Esophagus (tissue), 2 donors: ENCODE measurements around the gene EPHB1. TPM values are rescaled to one million over a fixed set of nuclear protein-coding genes. Genes with fewer than 3 reads are reported as not detected.

ENCODE experiments used
- H3K27ac ChIP-seq, 2 donors: one replicate each; pipeline ENCODE4 v1.5.1; 2013; ENCODE audit warnings: low read depth in 2 of 2, mild to moderate bottlenecking in 2 of 2, inconsistent platforms in 1 of 2, low read length in 1 of 2, moderate library complexity in 1 of 2
- H3K27me3 ChIP-seq, 2 donors: one replicate each; pipeline ENCODE4 v1.6.1; 2013; ENCODE audit warnings: low read length in 2 of 2, control low read depth in 1 of 2, mild to moderate bottlenecking in 1 of 2; ENCODE audit not compliant: insufficient read depth in 2 of 2, control insufficient read depth in 1 of 2
- H3K36me3 ChIP-seq, 2 donors: one replicate each; pipeline ENCODE4 v1.6.1; 2013; ENCODE audit warnings: low read length in 1 of 2; ENCODE audit not compliant: control insufficient read depth in 2 of 2, insufficient read depth in 2 of 2
- H3K4me1 ChIP-seq, 2 donors: one replicate each; pipeline ENCODE4 v1.6.1; 2013; ENCODE audit warnings: low read length in 1 of 2; ENCODE audit not compliant: control insufficient read depth in 2 of 2, insufficient read depth in 2 of 2
- H3K4me3 ChIP-seq, 2 donors: one replicate each; pipeline ENCODE4 v1.5.1; 2013; ENCODE audit warnings: low read length in 2 of 2, mild to moderate bottlenecking in 2 of 2, low read depth in 1 of 2, moderate library complexity in 1 of 2
- H3K9me3 ChIP-seq, 2 donors: one replicate each; pipeline ENCODE4 v1.6.1; 2013; ENCODE audit warnings: mild to moderate bottlenecking in 2 of 2, low read depth in 1 of 2, low read length in 1 of 2, moderate library complexity in 1 of 2; ENCODE audit not compliant: control insufficient read depth in 2 of 2, insufficient read depth in 1 of 2
- WGBS, 2 donors: extraction: QIAGEN DNeasy Blood & Tissue Kit; methylation state at CpG; one replicate each; pipeline ENCODE4 v1.1.7; 2013; 5-methylcytosine and 5-hydroxymethylcytosine counted together
- polyA plus RNA-seq, 2 donors: library from polyadenylated mRNA; stranded (reverse); fragments of 200-250 nt; gene quantifications; one replicate each; pipeline ENCODE4 v1.2.3, GENCODE V29; 2013
- donor health status: healthy with polysubstance abuse.
- donor health status: Bipolar disorder and iron deficiency.

EPHB1 gene
- polyA plus RNA-seq, 2 donors, result 0.04 to 0.38 TPM

- H3K36me3 ChIP-seq, result no peaks in the 10 kb centered on the region
- H3K4me1 ChIP-seq, result no peaks in the 10 kb centered on the region
- peaks cover 0 to 3% of the 10 kb centered on the region in 2 donors for H3K9me3 ChIP-seq
- H3K4me3 ChIP-seq, result no peak overlapping the region
- H3K27me3 ChIP-seq, result no peaks in the 10 kb centered on the region
- 80 to 84% methylated on average over 7 of the region's 7 CpGs for WGBS, 2 donors
- no peak overlapping the region for H3K27ac ChIP-seq
These were observed 110.0 kb downstream of the EPHB1 start for GRCh38 chr3:134904776-134905646.

- 83 to 97% methylated on average over 2 of the region's 2 CpGs for WGBS, 2 donors
- H3K27me3 ChIP-seq, result no peaks in the 10 kb centered on the region
These were observed 110.5 kb downstream of the EPHB1 start for GRCh38 chr3:134905647-134905935.

GRCh38 chr3:134908271-134908670 is 113.2 kb downstream of the EPHB1 start:
- Histone ChIP-seq H3K27me3 (no peaks in the 10 kb centered on the region), H3K36me3 (no peaks in the 10 kb centered on the region), H3K9me3 (peaks cover 3% of the 10 kb centered on the region in 2 donors), H3K4me3 (no peak overlapping the region), H3K27ac (no peak overlapping the region), H3K4me1 (no peaks in the 10 kb centered on the region)
- WGBS, 2 donors, result 75 to 79% methylated on average over 2 of the region's 2 CpGs

More at GRCh38 chr3:134905647-134905935, 110.5 kb downstream of the EPHB1 start:
- no peaks in the 10 kb centered on the region for H3K4me1 ChIP-seq
- no peak overlapping the region for H3K27ac ChIP-seq
- H3K4me3 ChIP-seq, result no peak overlapping the region
- peaks cover 2 to 3% of the 10 kb centered on the region in 2 donors for H3K9me3 ChIP-seq
- no peaks in the 10 kb centered on the region for H3K36me3 ChIP-seq

- H3K27me3 ChIP-seq, result no peaks in the 10 kb centered on the region
- H3K4me1 ChIP-seq, result no peaks in the 10 kb centered on the region
- no peak overlapping the region for H3K4me3 ChIP-seq
- no peak overlapping the region for H3K27ac ChIP-seq
- 81 to 83% methylated on average over 2 of the region's 2 CpGs for WGBS, 2 donors
- peaks cover 3% of the 10 kb centered on the region in 2 donors for H3K9me3 ChIP-seq
- H3K36me3 ChIP-seq, result no peaks in the 10 kb centered on the region
These were observed 115.0 kb downstream of the EPHB1 start for GRCh38 chr3:134910026-134910425.

GRCh38 chr3:134911586-134912548 is 116.8 kb downstream of the EPHB1 start:
- peaks cover 0 to 4% of the 10 kb centered on the region in 2 donors for H3K9me3 ChIP-seq
- no peak overlapping the region for H3K4me3 ChIP-seq
- H3K27me3 ChIP-seq, result no peaks in the 10 kb centered on the region
- no peaks in the 10 kb centered on the region for H3K36me3 ChIP-seq
- no peak overlapping the region for H3K27ac ChIP-seq
- WGBS, 2 donors, result 76 to 84% methylated on average over 10 to 11 of the region's 11 CpGs
- no peaks in the 10 kb centered on the region for H3K4me1 ChIP-seq

- H3K4me3 ChIP-seq, result no peak overlapping the region
- H3K4me1 ChIP-seq, result no peaks in the 10 kb centered on the region
- no peak overlapping the region for H3K27ac ChIP-seq
- 92 to 95% methylated on average over 37 of the region's 37 CpGs for WGBS, 2 donors
- H3K27me3 ChIP-seq, result no peaks in the 10 kb centered on the region
- peaks cover 0 to 1% of the 10 kb centered on the region in 2 donors for H3K9me3 ChIP-seq
- no peaks in the 10 kb centered on the region for H3K36me3 ChIP-seq
These were observed 121.4 kb downstream of the EPHB1 start for GRCh38 chr3:134916276-134916961.

GRCh38 chr3:134917631-134918030 is 122.6 kb downstream of the EPHB1 start:
- peaks cover 0 to 1% of the 10 kb centered on the region in 2 donors for H3K9me3 ChIP-seq
- H3K27ac ChIP-seq, result no peak overlapping the region
- H3K36me3 ChIP-seq, result no peaks in the 10 kb centered on the region
- no peaks in the 10 kb centered on the region for H3K4me1 ChIP-seq
- H3K4me3 ChIP-seq, result no peak overlapping the region
- no peaks in the 10 kb centered on the region for H3K27me3 ChIP-seq

GRCh38 chr3:134918441-134918840 is 123.4 kb downstream of the EPHB1 start:
- H3K9me3 ChIP-seq, result peaks cover 0 to 1% of the 10 kb centered on the region in 2 donors
- no peaks in the 10 kb centered on the region for H3K4me1 ChIP-seq
- H3K27me3 ChIP-seq, result no peaks in the 10 kb centered on the region
- no peaks in the 10 kb centered on the region for H3K36me3 ChIP-seq
- 16 to 37% methylated on average over 1 of the region's 1 CpG for WGBS, 2 donors
- no peak overlapping the region for H3K27ac ChIP-seq
- H3K4me3 ChIP-seq, result no peak overlapping the region

- Histone ChIP-seq H3K4me1 (no peaks in the 10 kb centered on the region), H3K36me3 (no peaks in the 10 kb centered on the region), H3K27ac (no peak overlapping the region), H3K9me3 (peaks cover 0 to 6% of the 10 kb centered on the region in 2 donors), H3K4me3 (no peak overlapping the region), H3K27me3 (no peaks in the 10 kb centered on the region)
- 77 to 85% methylated on average over 3 of the region's 3 CpGs for WGBS, 2 donors
These were observed 127.0 kb downstream of the EPHB1 start for GRCh38 chr3:134922101-134922500.
